ENCODE data around the gene NPFFR1. TPM values are rescaled to one million over a fixed set of nuclear protein-coding genes. Genes with fewer than 3 reads are reported as not detected.

Gene NPFFR1
- total and polyA plus RNA-seq, 4 donors: under 0.01 TPM; not detected in 3

- Histone ChIP-seq H3K9ac (ENCODE audit: low read depth in 1 of 2, low read length in 2 of 2) (no peak overlapping the region), H3K27me3 (ENCODE audit: control insufficient read depth in 4 of 4, insufficient read depth in 4 of 4, low read length in 3 of 4) (no peaks in the 10 kb centered on the region), H3K4me3 (ENCODE audit: low read depth in 1 of 3, low read length in 3 of 3) (no peak overlapping the region), H3K4me1 (ENCODE audit: control insufficient read depth in 4 of 4, insufficient read depth in 4 of 4, low read length in 3 of 4) (peaks cover 7 to 36% (median 18%) of the 10 kb centered on the region in 4 donors), H3K36me3 (ENCODE audit: control insufficient read depth in 4 of 4, insufficient read depth in 3 of 4, low read depth in 1 of 4, low read length in 3 of 4) (peaks cover 0 to 1% (median under 1%) of the 10 kb centered on the region in 4 donors), H3K27ac (ENCODE audit: low read depth in 1 of 2, low read length in 2 of 2) (peak overlapping the region; percentile 22 to 52), H3K9me3 (ENCODE audit: control insufficient read depth in 4 of 4, low read length in 3 of 4) (no peaks in the 10 kb centered on the region)
- TF ChIP-seq EGR1 (IDR thresholded peaks at IDR 0.05; ENCODE audit: low read depth in 2 of 2) (no peak), MAX (IDR thresholded peaks at IDR 0.05) (no peak), FOXA1 (IDR thresholded peaks at IDR 0.05) (no peak), RXRA (IDR thresholded peaks at IDR 0.05) (no peak), ZBTB33 (IDR thresholded peaks at IDR 0.05) (no peak), TAF1 (conservative IDR thresholded peaks at IDR 0.05) (no peak), YY1 (IDR thresholded peaks at IDR 0.05) (no peak)
- TF ChIP-seq, protein P1, sequence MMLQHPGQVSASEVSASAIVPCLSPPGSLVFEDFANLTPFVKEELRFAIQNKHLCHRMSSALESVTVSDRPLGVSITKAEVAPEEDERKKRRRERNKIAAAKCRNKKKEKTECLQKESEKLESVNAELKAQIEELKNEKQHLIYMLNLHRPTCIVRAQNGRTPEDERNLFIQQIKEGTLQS (IDR thresholded peaks at IDR 0.05): no peak
- 75% methylated on average over 11 of the region's 11 CpGs for WGBS
- DNase-seq (ENCODE audit: low spot score): no peak
Observed at GRCh38 chr10:70324339-70324861, 40.6 kb upstream of the NPFFR1 start.

- peak; percentile 58 for DNase-seq (ENCODE audit: low spot score)
- Histone ChIP-seq H3K4me1 (ENCODE audit: control insufficient read depth in 4 of 4, insufficient read depth in 4 of 4, low read length in 3 of 4) (peaks cover 7 to 36% (median 18%) of the 10 kb centered on the region in 4 donors), H3K9me3 (ENCODE audit: control insufficient read depth in 4 of 4, low read length in 3 of 4) (no peaks in the 10 kb centered on the region), H3K36me3 (ENCODE audit: control insufficient read depth in 4 of 4, insufficient read depth in 3 of 4, low read depth in 1 of 4, low read length in 3 of 4) (peaks cover 0 to 4% (median 1%) of the 10 kb centered on the region in 4 donors), H3K9ac (ENCODE audit: low read depth in 1 of 2, low read length in 2 of 2) (no peak overlapping the region), H3K4me3 (ENCODE audit: low read depth in 1 of 3, low read length in 3 of 3) (peak overlapping the region; percentile 74 to 92 (median 81)), H3K27me3 (ENCODE audit: control insufficient read depth in 4 of 4, insufficient read depth in 4 of 4, low read length in 3 of 4) (no peaks in the 10 kb centered on the region), H3K27ac (ENCODE audit: low read depth in 1 of 2, low read length in 2 of 2) (peak overlapping the region; percentile 22 to 52)
- WGBS: 37% methylated on average over 18 of the region's 18 CpGs
- no peak for TF ChIP-seq HNF4G (IDR thresholded peaks at IDR 0.05)
- TF ChIP-seq NR2F2 (IDR thresholded peaks at IDR 0.05): peak; percentile 49
- no peak for TF ChIP-seq MAX (IDR thresholded peaks at IDR 0.05)
- TF ChIP-seq HNF4A (conservative IDR thresholded peaks at IDR 0.05): peak; percentile 63 to 77
- TF ChIP-seq, protein P1 (IDR thresholded peaks at IDR 0.05): no peak
- TF ChIP-seq ZBTB33 (IDR thresholded peaks at IDR 0.05): no peak
- peak; percentile 74 for TF ChIP-seq YY1 (IDR thresholded peaks at IDR 0.05)
- no peak for TF ChIP-seq FOXA1 (IDR thresholded peaks at IDR 0.05)
- TF ChIP-seq FOXA2 (IDR thresholded peaks at IDR 0.05): no peak
- peak; percentile 86 for TF ChIP-seq SP1 (IDR thresholded peaks at IDR 0.05)
- peak; percentile 20 for TF ChIP-seq CTCF (IDR thresholded peaks at IDR 0.05; ENCODE audit: low read depth, low read length, missing input control)
- no peak for TF ChIP-seq REST (IDR thresholded peaks at IDR 0.05)
- TF ChIP-seq GABPA (IDR thresholded peaks at IDR 0.05 in 1 of 2, conservative IDR thresholded peaks at IDR 0.05 in 1 of 2): peak in 1 of 2 donors; percentile 89
- TF ChIP-seq EGR1 (IDR thresholded peaks at IDR 0.05; ENCODE audit: low read depth in 2 of 2): peak in 1 of 2 donors; percentile 39
- TF ChIP-seq RAD21 (IDR thresholded peaks at IDR 0.05): peak; percentile 56 to 58
- TF ChIP-seq TAF1 (conservative IDR thresholded peaks at IDR 0.05): no peak
- no peak for TF ChIP-seq JUND (IDR thresholded peaks at IDR 0.05)
- TF ChIP-seq RXRA (IDR thresholded peaks at IDR 0.05): peak; percentile 100
Observed at GRCh38 chr10:70323697-70324338, 40.0 kb upstream of the NPFFR1 start.
